Right renal pelvis (tissue), 4 donors: ENCODE measurements around the gene ERCC6L. TPM values are rescaled to one million over a fixed set of nuclear protein-coding genes. Genes with fewer than 3 reads are reported as not detected.
"Not testable (repeated sequence)": the region's sequence is repeated elsewhere in the genome, so short reads cannot be mapped to it uniquely, and the experiment has no call there.

Source experiments
- DNase-seq, 4 donors: peaks; one replicate each; pipeline ENCODE4 v3.0.0-alpha.2; 2013; ENCODE audit warnings: low read depth in 4 of 4, low spot score in 3 of 4, missing footprints in 1 of 4
- polyA plus RNA-seq, 4 donors: library from polyadenylated mRNA; unstranded; fragments of 120-200 nt; gene quantifications; one replicate each; pipeline ENCODE4 v1.2.1, GENCODE V29; 2013; ENCODE audit not compliant: insufficient read length in 4 of 4

The ERCC6L gene
- polyA plus RNA-seq, 4 donors = 3.9 to 5.2 (median 4.6) TPM

GRCh38 chrX:72176289-72176688 lies 62.5 kb downstream of the ERCC6L start:
- DNase-seq = not testable (repeated sequence)

- no peak for DNase-seq
These were observed 69.7 kb downstream of the ERCC6L start for GRCh38 chrX:72169008-72169728.

GRCh38 chrX:72165551-72165950 lies 73.3 kb downstream of the ERCC6L start:
- DNase-seq = no peak

- no peak for DNase-seq
These were observed 79.1 kb downstream of the ERCC6L start for GRCh38 chrX:72159769-72160168.

GRCh38 chrX:72158773-72159172 lies 80.1 kb downstream of the ERCC6L start:
- no peak for DNase-seq

Other genes starting within 250 kb of the ERCC6L start
- 10 to 100 TPM; 22.2 to 26.6 (median 23.7) TPM for gene RTL5, start 107.1 kb downstream of the ERCC6L start, polyA plus RNA-seq
- 10 to 100 TPM; 38.2 to 51.9 (median 42.1) TPM for gene PIN4, start 57.3 kb downstream of the ERCC6L start, polyA plus RNA-seq
- gene RPS4X, start 38.2 kb upstream of the ERCC6L start, polyA plus RNA-seq = 1,000 to 10,000 TPM; 1,526 to 1,693 (median 1,573) TPM
- 10 to 100 TPM in 3 of 4 donors, 1 to 10 TPM in 1; 3.4 to 16.4 (median 13.4) TPM for gene CITED1, start 66.9 kb upstream of the ERCC6L start, polyA plus RNA-seq